A549 treated with Mapracorat at 1 μM for 4 hours (cell line): ENCODE data around the gene SLAMF1. TPM values are rescaled to one million over a fixed set of nuclear protein-coding genes. Genes with fewer than 3 reads are reported as not detected.

Experiments
- total RNA-seq: library from RNA; stranded (reverse); fragments of 200-300 nt; extraction: Qiagen RNA extraction; gene quantifications from 5 replicates; pipeline ENCODE4 v1.2.3, GENCODE V29; 2022

The SLAMF1 gene
- total RNA-seq: not detected in 5 replicates

DNA sequence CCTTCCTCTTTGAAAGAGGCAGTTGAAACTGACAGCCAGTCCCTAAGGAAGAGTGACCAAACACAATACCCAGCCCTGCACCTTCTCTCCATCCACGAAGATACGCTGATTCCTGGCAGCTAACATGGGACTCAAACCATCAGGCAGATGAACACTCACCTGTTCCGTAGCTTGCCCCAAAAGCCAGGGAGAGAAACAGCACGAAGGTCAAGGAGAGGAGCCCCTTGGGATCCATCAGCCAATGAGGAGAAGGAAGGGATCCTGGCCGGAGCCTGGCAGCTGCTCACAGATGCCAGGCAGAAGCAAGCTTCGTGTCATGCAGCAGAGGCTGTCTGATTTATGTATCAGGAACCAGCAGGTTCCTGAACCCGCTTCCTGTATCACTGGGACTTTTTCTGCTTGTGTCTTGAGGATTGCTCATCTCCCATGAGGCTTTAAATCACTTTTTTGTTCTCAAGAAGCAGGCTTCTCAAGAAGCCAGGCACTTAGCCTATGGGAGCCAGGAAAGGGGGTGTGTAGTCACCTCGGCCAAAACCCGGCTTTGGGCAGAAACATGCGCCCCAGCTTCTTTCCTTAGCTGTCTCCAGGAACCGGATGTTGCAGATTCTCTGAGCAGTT is at the start of gene SLAMF1:
Gene SLAMF1 (minus strand): TSS at position 334 of the 618 bp plus-strand sequence. CDS start 99 bp downstream, at position 235.

GRCh38 chr1:160579216-160579701 is 67.6 kb downstream of the SLAMF1 start, which contains the start of gene CD84:
Gene CD84 (minus strand): TSS chr1:160579496. CDS start chr1:160579437, 59 bp downstream.

Other genes with a start within 250 kb of the SLAMF1 start
- gene VANGL2, start 246.5 kb downstream of the SLAMF1 start, total RNA-seq: 0.57 to 0.82 TPM (median 0.79 TPM) in 5 replicates
- gene SLAMF6, start 123.8 kb downstream of the SLAMF1 start, total RNA-seq: not detected in 5 replicates
- not detected in 5 replicates for gene CD84, start 67.5 kb downstream of the SLAMF1 start, total RNA-seq
- gene CD48, start 64.8 kb upstream of the SLAMF1 start, total RNA-seq: not detected in 5 replicates
- gene SLAMF7, start 92.2 kb upstream of the SLAMF1 start, total RNA-seq: 1.3 to 2.9 TPM (median 1.6 TPM) in 5 replicates
- 0.07 to 0.19 TPM (median 0.14 TPM) in 4 of 5 replicates, not detected in the other for gene LY9, start 149.1 kb upstream of the SLAMF1 start, total RNA-seq
- not detected in 5 replicates for gene CD244, start 215.8 kb upstream of the SLAMF1 start, total RNA-seq
- gene ITLN1, start 238.1 kb upstream of the SLAMF1 start, total RNA-seq: not detected in 5 replicates